Effector memory CD8-positive, alpha-beta T cell (primary cell): Measurements from ENCODE around the gene IP6K3.
A peak's percentile ranks its signal among the peaks of the same experiment; 100 is the strongest.

Experiments
- ATAC-seq: fragments of 150-1000 bp; cut with Tn5 transposase; replicated peaks from 2 replicates; pipeline ENCODE4 v1.10.0; 2021; ENCODE audit warnings: mild to moderate bottlenecking, moderate library complexity
- DNase-seq, 3 experiments: peaks; one replicate each; pipeline ENCODE4 v3.0.0; 2021
- H3K27ac Mint-ChIP-seq, 2 donors: one replicate each; pipeline ENCODE4 v1.8.0; 2022; ENCODE audit warnings: mild to moderate bottlenecking in 2 of 2, mixed read lengths in 2 of 2, moderate library complexity in 2 of 2
- H3K27me3 Mint-ChIP-seq, 2 donors: one replicate each; pipeline ENCODE4 v1.8.0; 2022; ENCODE audit warnings: mixed read lengths in 2 of 2
- H3K36me3 Mint-ChIP-seq: one replicate; pipeline ENCODE4 v1.8.0; 2022; ENCODE audit warnings: mild to moderate bottlenecking, moderate library complexity, mixed read lengths; ENCODE audit not compliant: insufficient read depth
- H3K4me1 Mint-ChIP-seq, 2 donors: one replicate each; pipeline ENCODE4 v1.8.0; 2022; ENCODE audit warnings: low read depth in 2 of 2, mixed read lengths in 2 of 2
- H3K4me3 Mint-ChIP-seq, 2 donors: one replicate each; pipeline ENCODE4 v1.8.0; 2022; ENCODE audit warnings: mild to moderate bottlenecking in 2 of 2, mixed read lengths in 2 of 2, moderate library complexity in 2 of 2
- H3K9me3 Mint-ChIP-seq, 2 donors: one replicate each; pipeline ENCODE4 v1.8.0; 2022; ENCODE audit warnings: mixed read lengths in 2 of 2

The IP6K3 gene

GRCh38 chr6:33761922-33762629 is 15.4 kb upstream of the IP6K3 start:
- ATAC-seq (peak; percentile 21), DNase-seq (peak in 1 of 3 experiments; percentile 9)
- Mint-ChIP-seq H3K36me3 (peaks cover 2% of the 10 kb centered on the region), H3K4me1 (no peaks in the 10 kb centered on the region), H3K27me3 (peaks cover 16 to 62% of the 10 kb centered on the region in 2 donors), H3K9me3 (no peaks in the 10 kb centered on the region), H3K4me3 (no peak overlapping the region), H3K27ac (peak overlapping the region in 1 of 2 donors; percentile 57)

- DNase-seq (no peak), ATAC-seq (no peak)
- Mint-ChIP-seq H3K27ac (no peak overlapping the region), H3K4me1 (no peaks in the 10 kb centered on the region), H3K27me3 (peaks cover 15 to 62% of the 10 kb centered on the region in 2 donors), H3K36me3 (peaks cover 2% of the 10 kb centered on the region), H3K4me3 (no peak overlapping the region), H3K9me3 (no peaks in the 10 kb centered on the region)
Measured at GRCh38 chr6:33761581-33761921, 14.8 kb upstream of the IP6K3 start.

- DNase-seq, result no peak
- no peaks in the 10 kb centered on the region for H3K4me1 Mint-ChIP-seq
- H3K27ac Mint-ChIP-seq, result peak overlapping the region in 1 of 2 donors; percentile 15
- H3K36me3 Mint-ChIP-seq, result peaks cover 2% of the 10 kb centered on the region
- H3K27me3 Mint-ChIP-seq, result peaks cover 12 to 50% of the 10 kb centered on the region in 2 donors
- ATAC-seq, result no peak
- H3K4me3 Mint-ChIP-seq, result no peak overlapping the region
- no peaks in the 10 kb centered on the region for H3K9me3 Mint-ChIP-seq
Measured at GRCh38 chr6:33759887-33760629, 13.4 kb upstream of the IP6K3 start.

- Mint-ChIP-seq H3K4me1 (no peaks in the 10 kb centered on the region), H3K36me3 (peaks cover 2% of the 10 kb centered on the region), H3K27me3 (peaks cover 12 to 44% of the 10 kb centered on the region in 2 donors), H3K4me3 (no peak overlapping the region), H3K27ac (no peak overlapping the region), H3K9me3 (no peaks in the 10 kb centered on the region)
- ATAC-seq (no peak), DNase-seq (no peak)
Measured at GRCh38 chr6:33758815-33759216, 12.1 kb upstream of the IP6K3 start.

- ATAC-seq, result no peak
- H3K36me3 Mint-ChIP-seq, result peaks cover 2% of the 10 kb centered on the region
- H3K27ac Mint-ChIP-seq, result no peak overlapping the region
- H3K4me3 Mint-ChIP-seq, result no peak overlapping the region
- DNase-seq, result no peak
- H3K9me3 Mint-ChIP-seq, result no peaks in the 10 kb centered on the region
- H3K4me1 Mint-ChIP-seq, result no peaks in the 10 kb centered on the region
- peaks cover 12 to 38% of the 10 kb centered on the region in 2 donors for H3K27me3 Mint-ChIP-seq
Measured at GRCh38 chr6:33757906-33758305, 11.2 kb upstream of the IP6K3 start.

GRCh38 chr6:33757113-33757512 is 10.4 kb upstream of the IP6K3 start:
- Mint-ChIP-seq H3K27ac (no peak overlapping the region), H3K4me1 (no peaks in the 10 kb centered on the region), H3K4me3 (no peak overlapping the region), H3K9me3 (no peaks in the 10 kb centered on the region), H3K27me3 (peaks cover 12 to 32% of the 10 kb centered on the region in 2 donors), H3K36me3 (peaks cover 2% of the 10 kb centered on the region)
- DNase-seq (no peak), ATAC-seq (no peak)

- no peak for DNase-seq
- H3K4me3 Mint-ChIP-seq, result no peak overlapping the region
- H3K27me3 Mint-ChIP-seq, result peaks cover 12 to 29% of the 10 kb centered on the region in 2 donors
Measured at GRCh38 chr6:33756211-33756954, 9.7 kb upstream of the IP6K3 start.

GRCh38 chr6:33755070-33755869 is 8.6 kb upstream of the IP6K3 start:
- Mint-ChIP-seq H3K4me1 (no peaks in the 10 kb centered on the region), H3K4me3 (no peak overlapping the region), H3K9me3 (no peaks in the 10 kb centered on the region), H3K27me3 (peaks cover 17 to 40% of the 10 kb centered on the region in 2 donors), H3K36me3 (peaks cover 2% of the 10 kb centered on the region), H3K27ac (no peak overlapping the region)
- ATAC-seq, result no peak
- DNase-seq, result no peak

More at GRCh38 chr6:33756211-33756954, 9.7 kb upstream of the IP6K3 start:
- Mint-ChIP-seq H3K4me1 (no peaks in the 10 kb centered on the region), H3K36me3 (peaks cover 2% of the 10 kb centered on the region), H3K27ac (no peak overlapping the region), H3K9me3 (no peaks in the 10 kb centered on the region)
- ATAC-seq, result no peak

GRCh38 chr6:33754222-33754621 is 7.5 kb upstream of the IP6K3 start:
- Mint-ChIP-seq H3K4me3 (no peak overlapping the region), H3K9me3 (no peaks in the 10 kb centered on the region), H3K36me3 (peaks cover 2% of the 10 kb centered on the region), H3K27ac (no peak overlapping the region), H3K27me3 (peaks cover 17 to 51% of the 10 kb centered on the region in 2 donors), H3K4me1 (no peaks in the 10 kb centered on the region)
- DNase-seq (no peak), ATAC-seq (no peak)

- Mint-ChIP-seq H3K4me3 (no peak overlapping the region), H3K27me3 (peaks cover 18 to 61% of the 10 kb centered on the region in 2 donors), H3K9me3 (no peaks in the 10 kb centered on the region), H3K4me1 (no peaks in the 10 kb centered on the region), H3K27ac (no peak overlapping the region), H3K36me3 (no peaks in the 10 kb centered on the region)
- ATAC-seq, result no peak
- DNase-seq, result no peak
Measured at GRCh38 chr6:33752646-33753015, 5.9 kb upstream of the IP6K3 start.

- no peak for ATAC-seq
- Mint-ChIP-seq H3K27me3 (peaks cover 18 to 61% of the 10 kb centered on the region in 2 donors), H3K4me3 (no peak overlapping the region), H3K27ac (no peak overlapping the region), H3K9me3 (no peaks in the 10 kb centered on the region), H3K4me1 (no peaks in the 10 kb centered on the region), H3K36me3 (no peaks in the 10 kb centered on the region)
- DNase-seq, result no peak
Measured at GRCh38 chr6:33751771-33752645, 5.3 kb upstream of the IP6K3 start.

- Mint-ChIP-seq H3K4me3 (no peak overlapping the region), H3K4me1 (no peaks in the 10 kb centered on the region), H3K27ac (no peak overlapping the region), H3K36me3 (no peaks in the 10 kb centered on the region), H3K27me3 (peaks cover 17 to 57% of the 10 kb centered on the region in 2 donors), H3K9me3 (no peaks in the 10 kb centered on the region)
- ATAC-seq (no peak), DNase-seq (no peak)
Measured at GRCh38 chr6:33750244-33750991, 3.7 kb upstream of the IP6K3 start.
